A673 (cell line): ENCODE results near the gene ACVRL1. TPM values are rescaled to one million over a fixed set of nuclear protein-coding genes. Genes with fewer than 3 reads are reported as not detected.

ENCODE experiments used
- BruUV-seq: library from RNA; stranded (reverse); fragments of 400-500 nt; replicated peaks from 2 replicates; lab custom pipeline; 2021; lab: Mats Ljungman, UMichigan
- CTCF ChIA-PET: fragments of 300-600 bp; sonication (Branson Sonifier 250); formaldehyde crosslinking; loops from one replicate; lab custom pipeline; 2022; ENCODE audit warnings: antibody characterized with exemption; lab: Charles Lee
- POLR2A ChIA-PET: fragments of 300-600 bp; sonication (Branson Sonifier 250); formaldehyde crosslinking; loops from one replicate; lab custom pipeline; 2022; ENCODE audit warnings: antibody characterized with exemption; ENCODE audit not compliant: low non-redundant PET; lab: Charles Lee
- DNase-seq: peaks from one replicate; pipeline ENCODE4 v3.0.0-alpha.2; 2015; ENCODE audit warnings: low spot score
- H3K27ac ChIP-seq: fragments of 200-600 bp; sonication (generic); 2 replicates; pipeline ENCODE4 v1.5.1; 2016; ENCODE audit warnings: mixed run types, low read depth, mild to moderate bottlenecking, mixed read lengths, antibody characterized with exemption, low read length; ENCODE audit not compliant: poor library complexity, severe bottlenecking
- H3K27me3 ChIP-seq: fragments of 200-600 bp; sonication (generic); replicated peaks from 2 replicates; pipeline ENCODE4 v1.6.1; 2017; ENCODE audit warnings: mixed run types, low read depth, mild to moderate bottlenecking, mixed read lengths, antibody characterized with exemption, low read length; ENCODE audit not compliant: insufficient read depth, poor library complexity
- H3K36me3 ChIP-seq: fragments of 200-600 bp; sonication (generic); 2 replicates; pipeline ENCODE4 v1.6.1; 2016; ENCODE audit warnings: mixed run types, mild to moderate bottlenecking, mixed read lengths, antibody characterized with exemption, low read length; ENCODE audit not compliant: insufficient read depth, poor library complexity, severe bottlenecking
- H3K4me1 ChIP-seq: fragments of 200-600 bp; sonication (generic); 2 replicates; pipeline ENCODE4 v1.6.1; 2017; ENCODE audit warnings: mixed run types, mild to moderate bottlenecking, mixed read lengths, antibody characterized with exemption, low read length; ENCODE audit not compliant: insufficient read depth, poor library complexity, severe bottlenecking
- H3K4me3 ChIP-seq: fragments of 200-600 bp; sonication (generic); 2 replicates; pipeline ENCODE4 v1.5.1; 2016; ENCODE audit warnings: low read depth, mixed run types, mild to moderate bottlenecking, mixed read lengths, low read length; ENCODE audit not compliant: poor library complexity, severe bottlenecking
- H3K9me3 ChIP-seq: fragments of 200-600 bp; sonication (generic); 2 replicates; pipeline ENCODE4 v1.6.1; 2016; ENCODE audit warnings: mixed run types, low read depth, mild to moderate bottlenecking, mixed read lengths, antibody characterized with exemption, low read length; ENCODE audit not compliant: poor library complexity, severe bottlenecking
- EZH2 ChIP-seq: fragments of 200-600 bp; sonication (generic); IDR thresholded peaks from 2 replicates; pipeline ENCODE4 v1.6.1; 2017; ENCODE audit warnings: borderline replicate concordance, low read depth, mild to moderate bottlenecking, mixed read lengths, antibody characterized with exemption, low read length; ENCODE audit not compliant: poor library complexity, severe bottlenecking
- intact Hi-C: fragments of 100-400 bp; cut with micrococcal nuclease; formaldehyde crosslinking; loops from one replicate; pipeline ENCODE4 v1.10.0; 2022; ENCODE audit not compliant: unreplicated experiment
- total RNA-seq: library from RNA; stranded (reverse); gene quantifications from 2 replicates; pipeline ENCODE4 v1.2.3, GENCODE V29; 2021
- TF ChIP-seq, protein P1 (sequence below): fragments of 300-800, 200-600 bp; sonication (generic); conservative IDR thresholded peaks from 2 replicates; pipeline ENCODE4 v1.5.1; 2017; ENCODE audit warnings: low read depth, mild to moderate bottlenecking, antibody characterized with exemption, low read length, moderate library complexity, mixed read lengths

Gene ACVRL1
- total RNA-seq, 1 experiment from 2014 or later, result 0.17 TPM

- CTCF ChIA-PET, result no interaction called here
- intact Hi-C loops, result no loop called here
- no TSS peak for BruUV-seq
These were observed 6.9 kb upstream of the ACVRL1 start for GRCh38 chr12:51900323-51900889.

GRCh38 chr12:51901121-51901817 lies 6.0 kb upstream of the ACVRL1 start:
- CTCF ChIA-PET, result no interaction called here
- TF ChIP-seq, protein P1, sequence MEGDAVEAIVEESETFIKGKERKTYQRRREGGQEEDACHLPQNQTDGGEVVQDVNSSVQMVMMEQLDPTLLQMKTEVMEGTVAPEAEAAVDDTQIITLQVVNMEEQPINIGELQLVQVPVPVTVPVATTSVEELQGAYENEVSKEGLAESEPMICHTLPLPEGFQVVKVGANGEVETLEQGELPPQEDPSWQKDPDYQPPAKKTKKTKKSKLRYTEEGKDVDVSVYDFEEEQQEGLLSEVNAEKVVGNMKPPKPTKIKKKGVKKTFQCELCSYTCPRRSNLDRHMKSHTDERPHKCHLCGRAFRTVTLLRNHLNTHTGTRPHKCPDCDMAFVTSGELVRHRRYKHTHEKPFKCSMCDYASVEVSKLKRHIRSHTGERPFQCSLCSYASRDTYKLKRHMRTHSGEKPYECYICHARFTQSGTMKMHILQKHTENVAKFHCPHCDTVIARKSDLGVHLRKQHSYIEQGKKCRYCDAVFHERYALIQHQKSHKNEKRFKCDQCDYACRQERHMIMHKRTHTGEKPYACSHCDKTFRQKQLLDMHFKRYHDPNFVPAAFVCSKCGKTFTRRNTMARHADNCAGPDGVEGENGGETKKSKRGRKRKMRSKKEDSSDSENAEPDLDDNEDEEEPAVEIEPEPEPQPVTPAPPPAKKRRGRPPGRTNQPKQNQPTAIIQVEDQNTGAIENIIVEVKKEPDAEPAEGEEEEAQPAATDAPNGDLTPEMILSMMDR, result no peak
- no peak for TF ChIP-seq EZH2
- no peak overlapping the region for H3K27ac ChIP-seq
- H3K9me3 ChIP-seq, result no peaks in the 10 kb centered on the region
- no peaks in the 10 kb centered on the region for H3K36me3 ChIP-seq
- H3K4me1 ChIP-seq, result peaks cover 11% of the 10 kb centered on the region
- no peak overlapping the region for H3K4me3 ChIP-seq
- POLR2A ChIA-PET, result no interaction called here
- BruUV-seq, result no TSS peak
- DNase-seq, result no peak
- intact Hi-C loops, result no loop called here
- H3K27me3 ChIP-seq, result no peaks in the 10 kb centered on the region

More at GRCh38 chr12:51900323-51900889, 6.9 kb upstream of the ACVRL1 start:
- TF ChIP-seq EZH2, result no peak
- TF ChIP-seq, protein P1, result no peak
- no peaks in the 10 kb centered on the region for H3K36me3 ChIP-seq
- H3K9me3 ChIP-seq, result no peaks in the 10 kb centered on the region
- POLR2A ChIA-PET, result no interaction called here
- peaks cover 4% of the 10 kb centered on the region for H3K4me1 ChIP-seq
- no peak overlapping the region for H3K4me3 ChIP-seq
- H3K27ac ChIP-seq, result no peak overlapping the region
- no peaks in the 10 kb centered on the region for H3K27me3 ChIP-seq
- no peak for DNase-seq

DNA sequence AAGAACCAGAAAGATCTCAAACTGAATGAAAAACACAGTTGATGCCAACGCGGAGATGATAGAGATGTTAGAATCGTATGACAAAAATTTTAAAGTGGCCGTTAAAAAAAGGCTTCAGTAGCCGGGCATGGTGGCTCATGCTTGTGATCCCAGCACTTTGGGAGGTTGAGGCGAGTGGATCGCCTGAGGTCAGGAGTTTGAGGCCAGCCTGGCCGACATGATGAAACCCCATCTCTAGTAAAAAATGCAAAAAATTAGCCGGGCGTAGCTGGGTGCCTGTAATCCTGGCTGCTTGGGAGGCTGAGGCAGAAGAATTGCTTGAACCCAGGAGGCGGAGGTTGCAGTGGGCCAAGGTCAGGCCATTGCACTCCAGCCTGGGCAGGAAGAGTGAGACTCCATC lies 5.4 kb upstream of the ACVRL1 start:
- no peaks in the 10 kb centered on the region for H3K9me3 ChIP-seq
- no peak overlapping the region for H3K4me3 ChIP-seq
- no peak overlapping the region for H3K27ac ChIP-seq
- intact Hi-C loops, result no loop called here
- BruUV-seq, result no TSS peak
- POLR2A ChIA-PET, result no interaction called here
- TF ChIP-seq, protein P1, result no peak
- TF ChIP-seq EZH2, result no peak
- peaks cover 15% of the 10 kb centered on the region for H3K4me1 ChIP-seq
- no peaks in the 10 kb centered on the region for H3K27me3 ChIP-seq
- CTCF ChIA-PET, result no interaction called here
- no peaks in the 10 kb centered on the region for H3K36me3 ChIP-seq
- no peak for DNase-seq
